Panc1 (cell line): ENCODE results near the gene MRGPRD. TPM values are rescaled to one million over a fixed set of nuclear protein-coding genes. Genes with fewer than 3 reads are reported as not detected.

Experiments
- ATAC-seq: fragments of 200-7000 bp; cut with Tn5 transposase; 2 replicates; pipeline ENCODE4 v1.9.1; 2020; ENCODE audit warnings: mild to moderate bottlenecking, moderate library complexity
- BruUV-seq: library from RNA; stranded (reverse); fragments of 400-500 nt; replicated peaks from 2 replicates; lab custom pipeline; 2021; lab: Mats Ljungman, UMichigan
- CTCF ChIA-PET: fragments of 300-600 bp; sonication (Branson Sonifier 250); formaldehyde crosslinking; loops from one replicate; lab custom pipeline; 2022; ENCODE audit warnings: antibody characterized with exemption; lab: Charles Lee
- POLR2A ChIA-PET: fragments of 300-600 bp; sonication (Branson Sonifier 250); formaldehyde crosslinking; loops from one replicate; lab custom pipeline; 2022; ENCODE audit warnings: antibody characterized with exemption; lab: Charles Lee
- DNase-seq: peaks from one replicate; pipeline ENCODE4 v3.0.0-alpha.2; 2010; ENCODE audit warnings: low read depth, low spot score
- H3K27ac ChIP-seq: 2 replicates; pipeline ENCODE4 v1.5.1; 2011; ENCODE audit warnings: mild to moderate bottlenecking, low read length, inconsistent platforms
- H3K27me3 ChIP-seq: fragments of 200-500 bp; sonication (Bioruptor generic); 2 replicates; pipeline ENCODE4 v1.6.0; 2014; ENCODE audit warnings: low read length, inconsistent platforms; ENCODE audit not compliant: control insufficient read depth, insufficient read depth
- H3K36me3 ChIP-seq: fragments of 200-500 bp; sonication (Bioruptor generic); 2 replicates; pipeline ENCODE4 v1.5.1; 2014; ENCODE audit warnings: inconsistent platforms, mild to moderate bottlenecking, low read length, moderate library complexity; ENCODE audit not compliant: control insufficient read depth, insufficient read depth
- H3K4me1 ChIP-seq: 2 replicates; pipeline ENCODE4 v1.5.1; 2011; ENCODE audit warnings: inconsistent platforms, mild to moderate bottlenecking, low read length, moderate library complexity; ENCODE audit not compliant: control insufficient read depth, insufficient read depth
- H3K4me3 ChIP-seq, 2 experiments: 2 replicates each; pipeline ENCODE4 v1.5.1; 2011 to 2012; ENCODE audit warnings: low read depth in 2 of 2, low read length in 2 of 2, mild to moderate bottlenecking in 2 of 2, inconsistent platforms in 1 of 2, moderate library complexity in 1 of 2
- H3K9me3 ChIP-seq: fragments of 200-500 bp; sonication (Bioruptor generic); 2 replicates; pipeline ENCODE4 v1.5.1; 2014; ENCODE audit warnings: low read depth, mild to moderate bottlenecking, inconsistent platforms, low read length, moderate library complexity; ENCODE audit not compliant: control insufficient read depth, insufficient read depth
- CTCF ChIP-seq: fragments of 450-650 bp; IDR thresholded peaks from 2 replicates; pipeline ENCODE4 v1.5.1; 2017; ENCODE audit warnings: mild to moderate bottlenecking
- POLR2AphosphoS5 ChIP-seq: IDR thresholded peaks from 2 replicates; pipeline ENCODE4 v1.6.1; 2012; ENCODE audit warnings: mild to moderate bottlenecking, low read depth, low read length, moderate library complexity
- REST ChIP-seq, 2 experiments: IDR thresholded peaks; 2 replicates each; pipeline ENCODE4 v1.6.1; 2011 to 2012; ENCODE audit warnings: low read depth in 2 of 2, control low read depth in 1 of 2, low read length in 1 of 2, mild to moderate bottlenecking in 1 of 2, moderate library complexity in 1 of 2; ENCODE audit not compliant: insufficient read depth in 1 of 2
- SIN3A ChIP-seq: IDR thresholded peaks from 2 replicates; pipeline ENCODE4 v1.6.1; 2012; ENCODE audit warnings: low read depth, mild to moderate bottlenecking, low read length, moderate library complexity, borderline replicate concordance; ENCODE audit not compliant: insufficient read depth
- TCF7L2 ChIP-seq: IDR thresholded peaks from 2 replicates; pipeline ENCODE4 v1.6.1; 2011; ENCODE audit warnings: mild to moderate bottlenecking, low read depth, low read length, inconsistent platforms
- in situ Hi-C: cut with HindIII; loops from 2 replicates; pipeline ENCODE4 v1.10.0; 2016; ENCODE audit warnings: low sequenced_read_pairs, low pct_unique_long_range_greater_than_20kb
- intact Hi-C: fragments of 100-400 bp; cut with micrococcal nuclease; formaldehyde crosslinking; loops from one replicate; pipeline ENCODE4 v1.10.0; 2022; ENCODE audit not compliant: unreplicated experiment
- total RNA-seq: library from RNA; stranded (reverse); gene quantifications from one replicate; pipeline ENCODE4 v1.2.1, GENCODE V29; 2021; ENCODE audit not compliant: unreplicated experiment

MRGPRD gene
- total RNA-seq, 1 experiment from 2014 or later = not detected

GRCh38 chr11:68940651-68941323 lies 40.0 kb downstream of the MRGPRD start:
- no peaks in the 10 kb centered on the region for H3K4me1 ChIP-seq
- TF ChIP-seq POLR2AphosphoS5 (no peak), CTCF (no peak), REST (IDR thresholded peaks at IDR 0.05; ENCODE audit: insufficient read depth in 1 of 2, low read depth in 2 of 2, low read length in 1 of 2) (no peak), TCF7L2 (no peak)
- CTCF ChIA-PET = no interaction called here
- no peak overlapping the region for H3K4me3 ChIP-seq
- no peaks in the 10 kb centered on the region for H3K9me3 ChIP-seq
- no peak overlapping the region for H3K27ac ChIP-seq
- in situ Hi-C loops (no loop called here), intact Hi-C loops (no loop called here)
- no TSS peak for BruUV-seq
- no peak for ATAC-seq
- POLR2A ChIA-PET = no interaction called here
- no peaks in the 10 kb centered on the region for H3K36me3 ChIP-seq
- H3K27me3 ChIP-seq = no peaks in the 10 kb centered on the region
- DNase-seq = no peak

- no peaks in the 10 kb centered on the region for H3K4me1 ChIP-seq
- ATAC-seq (peak; percentile 23; the same call in 1 of the 2 replicates), DNase-seq (no peak)
- in situ Hi-C loops = no loop called here
- intact Hi-C loops = no loop called here
- H3K9me3 ChIP-seq = no peaks in the 10 kb centered on the region
- no peaks in the 10 kb centered on the region for H3K27me3 ChIP-seq
- ChIA-PET POLR2A (no interaction called here), CTCF (no interaction called here)
- no peak for TF ChIP-seq POLR2AphosphoS5
- TF ChIP-seq REST (IDR thresholded peaks at IDR 0.05; ENCODE audit: insufficient read depth in 1 of 2, low read depth in 2 of 2, low read length in 1 of 2) = no peak
- TF ChIP-seq SIN3A = no peak
- TF ChIP-seq CTCF = no peak
- no peak for TF ChIP-seq TCF7L2
- no peaks in the 10 kb centered on the region for H3K36me3 ChIP-seq
- H3K27ac ChIP-seq = no peak overlapping the region
- no peak overlapping the region for H3K4me3 ChIP-seq
- no TSS peak for BruUV-seq
Observed at GRCh38 chr11:68939583-68940555, 40.9 kb downstream of the MRGPRD start.
